Measurements from ENCODE around the gene SH3RF2. TPM values are rescaled to one million over a fixed set of nuclear protein-coding genes. Genes with fewer than 3 reads are reported as not detected.

SH3RF2 gene
- total and polyA plus RNA-seq, 2 experiments from 2014 or later, result 38.3 to 43.1 TPM

DNA sequence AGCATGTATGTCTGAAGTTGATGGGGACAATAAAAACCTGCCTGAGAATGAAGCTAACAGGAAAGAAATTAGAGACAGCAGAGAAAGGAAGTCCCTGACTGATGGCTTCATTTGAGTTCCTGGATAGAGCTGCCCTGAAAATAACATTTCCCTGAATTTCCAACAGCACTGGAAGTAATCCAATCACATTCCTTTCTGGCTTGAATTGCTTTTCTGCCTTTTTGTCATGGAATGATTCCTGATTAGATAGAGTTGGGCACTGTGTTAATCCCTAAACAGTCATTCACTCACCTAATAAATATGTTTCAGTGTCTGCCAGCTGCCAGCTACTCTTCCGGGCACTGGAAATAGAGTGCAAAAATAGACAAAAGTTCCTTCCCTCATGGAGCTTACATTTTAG, 30.0 kb upstream of the SH3RF2 start:
- Histone ChIP-seq H3K27ac (no peak overlapping the region), H3K4me1 (ENCODE audit: low read depth) (no peaks in the 10 kb centered on the region)
- TF ChIP-seq, protein P1, sequence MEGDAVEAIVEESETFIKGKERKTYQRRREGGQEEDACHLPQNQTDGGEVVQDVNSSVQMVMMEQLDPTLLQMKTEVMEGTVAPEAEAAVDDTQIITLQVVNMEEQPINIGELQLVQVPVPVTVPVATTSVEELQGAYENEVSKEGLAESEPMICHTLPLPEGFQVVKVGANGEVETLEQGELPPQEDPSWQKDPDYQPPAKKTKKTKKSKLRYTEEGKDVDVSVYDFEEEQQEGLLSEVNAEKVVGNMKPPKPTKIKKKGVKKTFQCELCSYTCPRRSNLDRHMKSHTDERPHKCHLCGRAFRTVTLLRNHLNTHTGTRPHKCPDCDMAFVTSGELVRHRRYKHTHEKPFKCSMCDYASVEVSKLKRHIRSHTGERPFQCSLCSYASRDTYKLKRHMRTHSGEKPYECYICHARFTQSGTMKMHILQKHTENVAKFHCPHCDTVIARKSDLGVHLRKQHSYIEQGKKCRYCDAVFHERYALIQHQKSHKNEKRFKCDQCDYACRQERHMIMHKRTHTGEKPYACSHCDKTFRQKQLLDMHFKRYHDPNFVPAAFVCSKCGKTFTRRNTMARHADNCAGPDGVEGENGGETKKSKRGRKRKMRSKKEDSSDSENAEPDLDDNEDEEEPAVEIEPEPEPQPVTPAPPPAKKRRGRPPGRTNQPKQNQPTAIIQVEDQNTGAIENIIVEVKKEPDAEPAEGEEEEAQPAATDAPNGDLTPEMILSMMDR (IDR thresholded peaks at IDR 0.05; ENCODE audit: low read depth, low read length), result no peak

DNA sequence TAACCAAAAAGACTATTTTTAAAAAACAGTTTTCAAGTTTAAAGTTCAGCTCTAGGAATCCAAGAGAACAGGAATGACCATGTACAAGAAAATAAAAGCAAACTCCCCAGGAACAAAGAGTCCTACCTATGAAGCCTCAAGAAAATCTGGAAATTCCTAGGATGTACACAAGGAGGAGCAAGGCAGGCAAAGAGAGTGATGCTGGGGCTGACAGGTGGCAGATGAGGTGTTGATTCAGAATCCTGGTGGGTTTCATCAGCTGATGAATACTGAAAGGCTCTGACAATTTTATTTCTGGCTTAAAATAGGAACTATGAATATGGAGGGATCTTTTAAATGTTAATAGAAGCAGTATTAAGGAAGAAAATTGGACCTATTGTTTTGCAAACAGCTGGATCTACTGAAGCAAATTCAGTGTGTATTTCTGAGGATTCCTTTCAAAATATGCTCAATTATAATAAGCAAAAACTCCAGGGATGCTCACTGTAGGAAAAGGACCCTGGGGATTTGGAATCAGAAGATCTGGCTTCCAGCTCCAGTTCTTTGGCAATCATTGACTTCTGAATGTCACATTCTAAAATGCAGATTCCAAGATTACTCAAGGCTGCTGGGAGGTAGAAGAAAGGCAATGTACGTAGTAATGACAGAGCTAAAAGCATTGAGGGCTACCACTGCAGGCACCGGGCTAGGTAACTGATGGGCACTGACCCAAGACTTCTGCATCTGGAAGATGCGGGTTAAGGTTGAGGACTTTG, 28.0 kb upstream of the SH3RF2 start:
- Histone ChIP-seq H3K27me3 (no peaks in the 10 kb centered on the region), H3K36me3 (no peaks in the 10 kb centered on the region), H3K9me3 (ENCODE audit: low read depth) (no peaks in the 10 kb centered on the region), H3K27ac (no peak overlapping the region), H3K4me3 (no peak overlapping the region), H3K4me1 (ENCODE audit: low read depth) (no peaks in the 10 kb centered on the region)
- DNase-seq (ENCODE audit: low read depth in 1 of 2, low spot score in 1 of 2), result no peak
- TF ChIP-seq, protein P1 (IDR thresholded peaks at IDR 0.05; ENCODE audit: low read depth, low read length), result no peak

More for the DNA sequence above, 30.0 kb upstream of the SH3RF2 start:
- Histone ChIP-seq H3K27me3 (no peaks in the 10 kb centered on the region), H3K9me3 (ENCODE audit: low read depth) (no peaks in the 10 kb centered on the region), H3K4me3 (no peak overlapping the region), H3K36me3 (no peaks in the 10 kb centered on the region)
- DNase-seq (ENCODE audit: low read depth in 1 of 2, low spot score in 1 of 2), result no peak

GRCh38 chr5:145911164-145911563, 25.2 kb upstream of the SH3RF2 start:
- Histone ChIP-seq H3K27me3 (no peaks in the 10 kb centered on the region), H3K4me3 (no peak overlapping the region), H3K9me3 (ENCODE audit: low read depth) (no peaks in the 10 kb centered on the region), H3K27ac (no peak overlapping the region), H3K4me1 (ENCODE audit: low read depth) (no peaks in the 10 kb centered on the region), H3K36me3 (no peaks in the 10 kb centered on the region)
- TF ChIP-seq, protein P1 (IDR thresholded peaks at IDR 0.05; ENCODE audit: low read depth, low read length), result no peak
- DNase-seq (ENCODE audit: low read depth in 1 of 2, low spot score in 1 of 2), result no peak

- H3K4me1 ChIP-seq (ENCODE audit: low read depth), result peaks cover 8% of the 10 kb centered on the region
- no peak overlapping the region for H3K27ac ChIP-seq
- no peak for DNase-seq (ENCODE audit: low read depth in 1 of 2, low spot score in 1 of 2)
- H3K27me3 ChIP-seq, result no peaks in the 10 kb centered on the region
- H3K9me3 ChIP-seq (ENCODE audit: low read depth), result no peaks in the 10 kb centered on the region
- no peaks in the 10 kb centered on the region for H3K36me3 ChIP-seq
- H3K4me3 ChIP-seq, result no peak overlapping the region
- TF ChIP-seq, protein P1 (IDR thresholded peaks at IDR 0.05; ENCODE audit: low read depth, low read length), result no peak
These were observed 24.4 kb upstream of the SH3RF2 start for GRCh38 chr5:145912019-145912418.

- Histone ChIP-seq H3K36me3 (no peaks in the 10 kb centered on the region), H3K27ac (no peak overlapping the region), H3K4me1 (ENCODE audit: low read depth) (peaks cover 11% of the 10 kb centered on the region), H3K4me3 (no peak overlapping the region), H3K27me3 (no peaks in the 10 kb centered on the region), H3K9me3 (ENCODE audit: low read depth) (no peaks in the 10 kb centered on the region)
- no peak for DNase-seq (ENCODE audit: low read depth in 1 of 2, low spot score in 1 of 2)
- TF ChIP-seq, protein P1 (IDR thresholded peaks at IDR 0.05; ENCODE audit: low read depth, low read length), result no peak
These were observed 23.8 kb upstream of the SH3RF2 start for GRCh38 chr5:145912594-145912993.
